HuH-7 (cell line): ENCODE results near the gene RACK1.

Source experiments
- DNase-seq: peaks from one replicate; pipeline ENCODE4 v3.0.0; 2011; ENCODE audit warnings: low spot score

The RACK1 gene

GRCh38 chr5:181233801-181234454, 9.8 kb downstream of the RACK1 start:
- no peak for DNase-seq

- DNase-seq: no peak
These were observed 10.5 kb downstream of the RACK1 start for GRCh38 chr5:181233088-181233800.

DNA sequence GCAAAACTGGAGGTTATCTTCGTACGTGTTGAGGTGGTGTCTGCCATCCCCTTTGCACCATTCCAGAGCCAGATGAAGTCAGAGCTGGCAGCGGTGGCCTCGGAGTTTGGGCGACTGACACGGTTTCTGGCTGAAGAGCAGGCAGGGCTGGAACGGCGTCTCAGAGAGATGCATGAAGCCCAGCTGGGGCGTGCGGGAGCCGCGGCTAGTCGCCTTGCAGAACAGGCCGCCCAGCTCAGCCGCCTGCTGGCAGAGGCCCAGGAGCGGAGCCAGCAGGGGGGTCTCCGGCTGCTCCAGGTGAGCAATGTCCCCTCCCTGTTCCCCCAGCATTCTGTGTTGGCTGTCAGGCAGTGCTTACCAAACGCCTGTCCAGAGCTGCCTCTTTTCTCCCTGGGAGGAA, 11.1 kb downstream of the RACK1 start:
- DNase-seq: no peak

DNA sequence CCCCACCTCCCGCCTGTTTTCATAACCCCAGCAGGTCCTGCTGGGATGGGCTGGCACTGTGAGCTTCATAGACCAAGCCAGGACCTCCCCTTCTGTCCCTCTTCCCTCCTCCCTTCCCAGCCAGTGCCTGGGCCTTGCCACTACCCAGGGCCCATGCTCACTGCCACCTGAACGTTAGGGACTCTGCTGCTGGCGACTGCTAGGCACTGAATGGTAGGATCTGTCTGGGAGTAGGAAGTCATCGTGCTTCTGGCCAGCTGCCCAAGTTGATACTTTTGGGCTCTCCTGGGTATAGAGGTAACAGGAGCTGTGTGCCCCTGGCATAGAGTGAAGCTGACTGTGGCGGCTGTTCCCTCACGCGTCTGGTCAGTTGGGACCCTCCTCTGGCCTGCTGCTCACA, 12.3 kb downstream of the RACK1 start:
- DNase-seq: no peak

DNA sequence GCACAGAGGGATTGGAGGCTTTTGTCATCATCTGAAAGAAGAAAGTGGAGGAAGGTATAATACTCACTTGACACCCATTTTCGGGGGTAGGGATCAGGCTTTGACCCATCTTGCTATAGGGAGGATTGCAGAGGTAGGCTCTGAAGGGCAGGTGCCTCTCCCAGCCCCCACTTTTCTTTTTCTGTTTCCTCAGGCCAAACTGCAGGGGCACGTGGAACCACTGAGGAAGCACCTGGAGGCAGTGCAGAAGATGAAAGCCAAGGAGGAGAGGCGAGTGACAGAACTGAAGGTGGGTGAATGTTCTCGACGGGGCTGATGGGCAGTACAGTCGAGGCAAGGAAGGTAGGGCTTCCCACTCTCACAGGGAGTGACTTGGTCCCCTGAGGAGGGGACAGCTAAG, 13.2 kb downstream of the RACK1 start:
- no peak for DNase-seq

DNA sequence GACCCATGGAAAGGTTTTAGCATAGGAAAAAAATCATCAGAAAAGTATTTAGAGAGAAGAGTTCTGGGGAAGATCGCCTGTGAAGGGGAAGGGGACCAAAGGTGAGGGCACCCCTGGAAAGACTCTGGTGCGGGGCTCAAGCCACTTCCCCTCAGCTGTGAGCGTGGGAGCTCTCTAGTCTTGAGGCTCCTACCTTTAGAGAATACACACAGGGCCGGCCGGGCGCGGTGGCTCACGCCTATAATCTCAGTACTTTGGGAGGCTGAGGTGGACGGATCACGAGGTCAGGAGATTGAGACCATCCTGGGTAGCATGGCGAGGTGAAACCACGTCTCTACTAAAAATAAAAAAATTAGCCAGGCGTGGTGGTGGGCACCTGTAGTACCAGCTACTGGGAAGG, 13.7 kb downstream of the RACK1 start:
- DNase-seq: no peak

DNA sequence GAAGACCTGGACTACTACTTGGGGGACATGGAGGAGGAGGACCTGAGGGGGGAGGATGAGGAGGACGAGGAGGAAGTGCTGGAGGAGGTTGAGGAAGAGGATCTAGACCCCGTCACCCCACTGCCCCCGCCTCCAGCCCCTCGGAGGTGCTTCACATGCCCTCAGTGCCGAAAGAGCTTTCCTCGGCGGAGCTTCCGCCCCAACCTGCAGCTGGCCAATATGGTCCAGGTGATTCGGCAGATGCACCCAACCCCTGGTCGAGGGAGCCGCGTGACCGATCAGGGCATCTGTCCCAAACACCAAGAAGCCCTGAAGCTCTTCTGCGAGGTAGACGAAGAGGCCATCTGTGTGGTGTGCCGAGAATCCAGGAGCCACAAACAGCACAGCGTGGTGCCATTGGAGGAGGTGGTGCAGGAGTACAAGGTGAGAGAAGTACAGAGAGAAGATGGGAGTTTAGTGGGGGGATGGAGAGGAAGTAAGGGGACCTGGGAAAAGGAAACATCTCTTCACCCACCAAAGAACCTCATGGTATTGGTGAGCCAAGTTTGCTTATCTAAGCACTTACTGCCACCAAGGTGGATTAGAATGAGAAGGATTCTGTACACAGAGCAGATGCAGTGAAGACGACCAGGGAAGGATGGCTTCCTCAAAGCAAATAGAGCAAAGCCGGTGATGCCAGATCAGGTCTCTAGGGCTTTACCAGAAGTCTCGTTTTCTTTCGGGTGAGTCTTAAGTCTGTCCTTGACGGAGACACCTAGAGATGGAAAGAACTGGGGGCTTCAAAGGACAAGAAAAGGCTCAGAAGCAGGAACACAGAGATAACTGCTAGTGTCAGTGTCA, 19.1 kb downstream of the RACK1 start:
- no peak for DNase-seq

DNA sequence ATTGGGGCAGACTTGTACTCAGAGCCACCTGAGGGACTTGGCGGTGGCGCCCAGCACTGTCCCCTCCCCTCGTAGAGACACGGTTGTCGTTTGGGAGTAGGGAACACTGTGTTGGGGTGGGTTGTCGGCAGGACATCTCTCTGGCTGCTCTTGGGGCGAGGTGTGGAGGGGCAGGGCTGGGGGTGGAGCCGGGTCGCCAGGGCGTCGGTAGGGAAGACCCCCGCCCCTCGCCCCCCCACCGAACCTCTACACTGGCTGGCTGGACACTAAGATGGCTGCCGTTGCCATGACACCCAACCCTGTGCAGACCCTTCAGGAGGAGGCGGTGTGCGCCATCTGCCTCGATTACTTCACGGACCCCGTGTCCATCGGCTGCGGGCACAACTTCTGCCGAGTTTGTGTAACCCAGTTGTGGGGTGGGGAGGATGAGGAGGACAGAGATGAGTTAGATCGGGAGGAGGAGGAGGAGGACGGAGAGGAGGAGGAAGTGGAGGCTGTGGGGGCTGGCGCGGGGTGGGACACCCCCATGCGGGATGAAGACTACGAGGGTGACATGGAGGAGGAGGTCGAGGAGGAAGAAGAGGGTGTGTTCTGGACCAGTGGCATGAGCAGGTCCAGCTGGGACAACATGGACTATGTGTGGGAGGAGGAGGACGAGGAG, 19.8 kb downstream of the RACK1 start:
- DNase-seq: no peak

DNA sequence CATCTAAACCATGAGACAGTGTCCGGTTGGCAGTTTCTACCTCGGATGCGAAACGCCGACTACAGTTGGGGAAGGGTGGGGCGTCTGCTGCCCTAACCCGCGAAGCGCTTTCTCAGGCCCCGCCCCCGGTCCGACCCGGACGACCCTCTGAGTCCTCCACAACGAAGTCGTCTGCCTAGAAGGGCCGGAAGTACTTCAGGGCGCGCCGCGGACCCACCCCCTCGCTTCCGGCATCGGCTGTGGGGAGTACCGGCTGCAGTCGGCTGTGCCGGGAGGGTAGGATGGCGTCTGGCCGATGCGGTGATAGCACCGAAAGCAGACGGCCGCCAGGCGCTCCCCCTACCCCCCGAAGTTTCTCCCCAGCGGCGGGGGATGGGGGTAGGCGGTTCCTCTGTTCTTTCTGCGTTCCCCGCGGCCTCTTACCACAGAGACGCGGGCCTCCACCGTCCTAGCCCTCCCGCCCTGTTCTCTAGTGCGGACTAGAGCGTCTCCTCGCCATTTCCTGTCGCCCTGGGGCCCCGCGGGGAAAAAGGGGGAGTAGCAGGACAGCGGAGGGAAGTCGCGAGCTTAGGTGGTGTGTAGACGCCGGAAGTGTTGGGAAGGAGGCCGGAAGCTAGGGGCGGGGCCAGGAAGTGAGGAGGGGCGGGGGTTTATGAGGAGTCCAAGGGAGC, 20.5 kb downstream of the RACK1 start, which contains the start of gene TRIM41:
Gene TRIM41 (plus strand): TSS at position 224 of the 671 bp plus-strand sequence. CDS start 719 bp downstream, outside the sequence.
- DNase-seq: peak; percentile 95

GRCh38 chr5:181222630-181223057, 21.1 kb downstream of the RACK1 start:
- no peak for DNase-seq

GRCh38 chr5:181221792-181222629, 21.7 kb downstream of the RACK1 start:
- peak; percentile 72 for DNase-seq

- no peak for DNase-seq
These were observed 22.5 kb downstream of the RACK1 start for GRCh38 chr5:181221105-181221791.

- DNase-seq: no peak
These were observed 23.6 kb downstream of the RACK1 start for GRCh38 chr5:181220178-181220515.

DNA sequence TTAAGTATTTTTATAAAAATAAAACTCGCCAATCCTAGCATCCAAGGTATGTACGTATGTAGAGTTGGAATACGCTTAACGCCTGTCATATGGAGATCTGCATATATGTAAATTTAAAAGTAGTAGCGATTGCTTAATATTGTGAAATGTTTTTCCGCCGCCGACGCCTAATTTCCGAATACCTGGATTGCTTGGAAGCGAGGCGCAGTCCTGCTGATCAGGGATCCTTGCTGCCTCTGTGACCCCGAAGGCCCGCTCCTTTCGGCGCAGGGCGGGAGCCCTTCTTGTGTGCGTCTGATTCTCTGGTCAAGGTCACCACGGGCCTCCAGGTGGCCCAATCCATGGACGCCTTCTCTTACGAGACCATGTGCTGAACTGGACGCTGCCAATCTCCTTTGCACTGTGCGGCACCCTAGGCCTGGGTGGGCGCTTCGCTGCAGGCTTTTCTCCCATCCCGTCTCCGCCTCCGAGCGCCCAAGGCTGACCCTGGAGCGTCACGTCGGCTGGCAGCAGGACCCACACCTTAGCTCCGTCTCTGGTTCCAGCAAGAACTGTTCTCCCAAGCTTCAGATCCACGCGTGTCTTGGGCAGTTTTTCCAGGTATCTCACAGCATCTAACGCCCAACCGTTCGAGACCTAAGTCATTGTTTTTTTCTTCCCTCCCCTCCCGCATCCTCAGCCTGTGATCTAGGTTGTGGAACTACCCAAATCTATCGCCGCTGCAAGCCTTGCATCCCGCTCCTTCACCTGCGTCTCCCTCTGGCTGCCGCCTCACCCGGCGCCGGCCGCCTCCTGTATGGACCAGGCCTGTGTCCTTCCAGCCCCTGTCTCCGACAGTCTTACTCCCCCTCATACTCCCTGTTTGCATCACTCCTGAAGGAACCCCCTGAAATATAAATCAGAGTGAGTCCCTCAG, 24.2 kb downstream of the RACK1 start:
- DNase-seq: no peak

DNA sequence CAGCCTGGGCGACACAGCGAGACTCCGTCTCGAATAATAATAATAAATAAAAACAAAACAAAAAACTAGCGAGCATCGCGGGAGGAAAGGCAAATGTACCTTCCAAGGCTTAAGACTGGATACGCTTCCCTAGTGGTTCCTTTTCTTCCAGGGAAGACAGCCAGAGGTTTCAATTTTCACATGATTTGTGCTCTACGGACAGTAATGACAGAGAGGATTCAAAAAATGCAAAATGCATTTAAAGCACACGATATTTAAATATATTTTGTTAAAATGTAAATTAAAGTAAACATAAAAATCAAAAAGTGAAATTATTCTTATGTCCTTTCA, 24.9 kb downstream of the RACK1 start:
- no peak for DNase-seq

- no peak for DNase-seq
These were observed 26.0 kb downstream of the RACK1 start for GRCh38 chr5:181217803-181218062.

GRCh38 chr5:181217111-181217802, 26.4 kb downstream of the RACK1 start:
- DNase-seq: no peak

- no peak for DNase-seq
These were observed 27.4 kb downstream of the RACK1 start for GRCh38 chr5:181215997-181216989.
